HG03064 (cell line): ENCODE measurements around the gene VWA5B1.
"Not testable (repeated sequence)": the region's sequence is repeated elsewhere in the genome, so short reads cannot be mapped to it uniquely, and the experiment has no call there.

Experiments
- ATAC-seq: cut with Tn5 transposase; IDR thresholded peaks from one replicate; pipeline ENCODE4 v1.9.1; 2021; ENCODE audit warnings: low read depth; ENCODE audit not compliant: unreplicated experiment

VWA5B1 gene

GRCh38 chr1:20280341-20280740 is 10.3 kb upstream of the VWA5B1 start:
- ATAC-seq, result no peak

DNA sequence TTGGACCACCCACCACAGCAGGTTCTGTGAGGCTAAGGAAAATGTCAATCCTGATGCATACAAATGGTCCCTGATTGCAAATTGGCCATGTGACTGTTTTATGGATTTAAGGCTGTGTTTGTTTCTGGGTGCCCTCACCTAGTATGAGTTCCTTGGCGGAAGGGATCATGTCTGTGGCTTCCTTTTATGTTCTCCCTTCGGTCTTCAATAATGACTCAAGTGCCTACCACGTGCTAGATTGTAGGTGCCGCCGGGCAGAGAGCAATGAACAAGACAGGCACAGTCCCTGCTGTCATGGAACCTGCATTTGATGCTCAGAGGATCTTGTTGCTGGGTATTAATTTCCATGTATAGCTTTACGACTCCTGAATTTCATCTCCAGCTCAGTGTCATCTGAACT is 9.8 kb upstream of the VWA5B1 start:
- no peak for ATAC-seq

DNA sequence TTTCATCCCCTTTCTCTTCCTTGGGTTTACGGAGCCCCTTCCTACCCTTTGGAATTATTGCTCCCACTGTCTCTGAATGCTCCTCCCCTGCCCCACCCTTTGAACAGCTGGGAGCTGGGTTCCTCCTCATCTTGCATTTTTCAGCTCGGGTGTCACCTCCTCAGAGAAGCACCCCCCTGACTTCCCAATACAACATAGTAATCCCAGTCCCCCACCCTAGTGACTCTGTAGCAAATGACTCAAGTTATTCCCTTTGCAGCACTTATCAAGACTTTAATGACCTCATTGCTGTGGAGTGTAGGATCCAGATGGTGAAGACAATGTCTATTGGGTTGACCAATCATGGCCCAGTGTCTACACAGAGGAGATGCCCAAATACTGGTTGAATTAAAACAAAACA is 8.9 kb upstream of the VWA5B1 start:
- ATAC-seq, result no peak

DNA sequence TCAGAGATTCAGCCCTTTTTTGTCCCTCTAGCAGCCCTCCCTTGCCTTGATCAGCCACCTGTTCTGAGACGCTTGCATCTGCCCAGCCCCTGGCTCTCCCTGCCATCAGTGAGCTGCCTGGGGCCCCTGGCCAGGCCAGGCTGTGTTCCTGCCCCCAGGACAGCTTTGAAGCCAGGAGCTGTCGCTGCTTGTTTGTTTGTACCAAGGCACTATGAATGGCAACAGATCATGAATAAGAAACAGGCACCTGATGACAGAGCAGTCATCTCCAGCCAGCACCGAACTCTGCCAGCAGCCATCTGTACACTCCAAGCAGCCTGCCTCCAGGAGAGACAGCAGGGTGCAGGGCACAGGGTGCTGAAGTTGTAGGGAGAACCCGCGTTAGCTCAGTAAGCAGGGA is 8.1 kb upstream of the VWA5B1 start:
- ATAC-seq, result no peak

DNA sequence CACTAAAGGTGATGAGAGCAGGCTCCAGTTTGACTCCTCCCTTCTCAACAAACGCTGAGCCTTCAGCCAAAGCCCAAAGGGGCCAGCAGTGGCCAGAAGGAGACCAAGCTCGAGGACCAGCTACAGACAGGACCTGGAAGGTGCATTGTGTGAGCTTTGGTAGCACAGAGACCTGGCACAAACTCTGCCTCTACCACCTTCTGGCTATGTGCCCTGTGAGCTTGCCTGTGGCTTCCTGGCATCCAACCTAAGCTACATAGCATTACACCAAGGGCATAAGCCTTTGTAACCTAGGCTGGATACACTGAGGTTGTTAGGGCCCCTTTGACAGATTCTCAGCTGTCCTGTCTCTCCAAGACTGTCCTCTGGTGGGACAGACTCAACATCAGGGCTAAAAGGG is 6.6 kb upstream of the VWA5B1 start:
- ATAC-seq, result no peak

DNA sequence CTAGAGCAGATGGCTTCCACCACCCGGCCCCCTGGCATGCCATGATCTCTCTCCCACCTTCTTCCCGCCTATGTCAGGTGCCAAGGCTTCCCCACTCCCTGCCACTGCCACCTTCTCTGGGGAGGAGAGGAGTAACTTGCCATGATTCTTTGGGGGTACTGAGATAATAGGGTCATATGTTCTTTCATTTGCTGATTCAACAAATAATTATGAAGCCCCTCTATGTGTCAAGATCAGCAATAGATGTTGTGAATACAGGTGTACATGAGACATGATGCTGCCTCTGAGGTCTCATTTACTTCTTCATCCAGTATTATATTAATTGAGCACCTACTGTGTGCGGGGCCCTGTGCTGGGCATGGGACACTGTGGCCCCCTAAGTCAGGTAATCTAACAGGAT is 6.0 kb upstream of the VWA5B1 start:
- no peak for ATAC-seq

- no peak for ATAC-seq
Measured at GRCh38 chr1:20285510-20285909, 5.2 kb upstream of the VWA5B1 start.

GRCh38 chr1:20287696-20288095 is 3.0 kb upstream of the VWA5B1 start:
- not testable (repeated sequence) for ATAC-seq

DNA sequence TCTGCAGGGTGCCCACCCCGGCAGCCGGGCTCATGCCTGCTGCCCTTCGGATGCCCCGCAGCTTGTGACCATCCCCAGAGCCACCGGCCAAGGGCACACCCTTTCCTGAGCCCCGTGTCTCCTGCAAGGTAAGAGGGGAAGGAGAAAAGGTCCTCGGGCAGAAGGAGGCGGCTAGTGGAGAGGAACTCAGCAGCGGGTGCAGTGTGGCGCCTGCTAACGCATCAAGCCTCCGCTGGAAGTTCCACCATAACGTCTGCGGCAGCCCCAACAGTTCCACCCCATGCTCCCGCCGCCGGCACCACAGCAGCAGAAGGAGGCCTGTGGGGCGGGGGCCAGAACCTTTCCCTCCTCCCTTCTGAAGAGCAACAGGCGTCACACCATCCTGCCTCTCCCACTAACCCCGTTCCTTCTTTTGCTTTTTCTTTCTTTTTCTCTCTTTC is 990 bp downstream of the VWA5B1 start:
- no peak for ATAC-seq

GRCh38 chr1:20298626-20299025 is 8.0 kb downstream of the VWA5B1 start:
- no peak for ATAC-seq

DNA sequence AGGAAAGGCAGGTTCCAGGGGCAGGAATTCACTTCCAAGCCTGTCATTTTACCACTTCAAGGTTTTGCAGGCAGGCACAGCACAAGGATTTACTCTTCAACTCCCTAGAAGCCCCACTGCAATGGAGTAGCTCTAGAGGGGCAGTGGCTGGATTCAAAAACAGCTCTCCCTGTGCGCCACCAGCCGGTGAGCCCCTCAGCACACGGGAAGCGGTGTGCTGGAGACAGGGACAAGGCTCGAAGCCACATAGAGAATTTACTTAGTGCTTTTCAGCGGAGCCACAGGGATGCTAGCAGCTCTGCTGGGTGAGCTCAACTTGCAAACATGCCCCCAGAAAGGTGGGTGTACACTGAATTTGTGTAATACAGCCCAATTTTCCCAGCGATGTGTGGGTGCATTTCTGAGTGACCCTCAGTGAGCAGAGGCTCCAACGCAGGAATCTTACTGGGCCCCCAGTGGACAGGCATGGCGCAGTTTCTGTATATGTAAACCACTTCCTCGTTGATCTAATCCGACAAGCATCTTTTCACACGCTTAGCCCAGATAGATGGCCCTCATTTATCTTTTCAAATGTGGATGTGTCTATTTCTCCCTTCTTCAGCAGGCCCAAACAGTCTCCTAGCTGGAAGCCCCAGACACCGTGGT is 10.9 kb downstream of the VWA5B1 start:
- ATAC-seq, result no peak

DNA sequence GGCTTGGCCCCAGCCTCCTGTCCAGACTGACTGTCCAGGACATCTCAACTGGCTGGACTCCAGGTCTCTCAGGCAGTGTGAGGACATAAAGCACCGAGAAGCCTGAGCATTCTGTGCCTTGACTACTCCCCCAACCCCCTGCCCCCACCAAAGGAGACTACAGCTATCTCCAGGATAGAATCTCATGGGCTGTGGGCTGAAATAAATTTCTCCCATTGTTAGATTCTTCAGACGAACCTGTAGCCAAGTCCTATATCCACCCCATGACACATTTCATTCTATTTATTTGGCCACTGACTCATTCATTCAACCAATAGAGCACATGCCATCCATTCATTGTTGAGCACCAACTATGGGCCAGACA is 11.4 kb downstream of the VWA5B1 start:
- ATAC-seq, result no peak

GRCh38 chr1:20307026-20307425 is 16.4 kb downstream of the VWA5B1 start:
- no peak for ATAC-seq

DNA sequence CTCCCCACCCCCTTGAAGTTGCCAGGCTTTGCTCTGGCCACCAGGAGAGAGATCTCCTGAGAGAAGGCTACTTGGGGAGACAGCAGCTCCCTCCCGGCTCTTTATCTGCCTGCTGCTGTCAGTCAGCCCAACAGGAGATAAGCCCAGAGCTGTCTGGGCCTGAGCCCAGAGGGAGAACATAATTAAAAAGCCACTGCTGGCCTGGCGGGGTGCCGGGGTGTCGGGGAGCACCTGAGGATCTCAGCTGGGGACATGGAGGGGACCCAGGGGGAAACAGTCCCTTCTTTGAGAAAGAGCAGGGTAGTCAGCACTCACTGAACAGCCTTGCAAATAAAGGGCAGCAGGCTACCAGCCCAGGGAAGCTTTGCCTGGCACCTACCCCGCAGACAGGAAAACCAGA is 17.9 kb downstream of the VWA5B1 start:
- no peak for ATAC-seq

DNA sequence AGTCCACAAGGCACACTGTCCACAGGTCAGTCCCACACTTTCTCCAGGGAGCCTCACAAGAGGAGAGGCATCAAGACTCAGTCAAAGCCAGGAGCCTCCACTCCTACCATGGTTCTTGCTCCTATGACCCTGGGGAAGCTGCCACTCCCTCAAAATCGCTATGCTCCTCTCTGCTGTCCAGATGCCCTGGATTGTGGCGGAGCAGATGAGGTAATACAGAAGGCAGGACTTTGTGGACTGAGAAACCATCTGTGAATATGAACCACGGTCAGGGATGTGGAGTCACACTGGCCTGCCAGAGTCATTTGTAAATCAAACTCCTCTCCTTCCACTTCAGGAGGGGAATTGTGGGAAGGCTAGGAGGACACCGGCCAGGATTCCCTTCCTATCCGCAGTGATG is 20.6 kb downstream of the VWA5B1 start:
- ATAC-seq, result no peak

GRCh38 chr1:20312310-20312709 is 21.6 kb downstream of the VWA5B1 start:
- ATAC-seq, result no peak

GRCh38 chr1:20312818-20313217 is 22.1 kb downstream of the VWA5B1 start:
- no peak for ATAC-seq

DNA sequence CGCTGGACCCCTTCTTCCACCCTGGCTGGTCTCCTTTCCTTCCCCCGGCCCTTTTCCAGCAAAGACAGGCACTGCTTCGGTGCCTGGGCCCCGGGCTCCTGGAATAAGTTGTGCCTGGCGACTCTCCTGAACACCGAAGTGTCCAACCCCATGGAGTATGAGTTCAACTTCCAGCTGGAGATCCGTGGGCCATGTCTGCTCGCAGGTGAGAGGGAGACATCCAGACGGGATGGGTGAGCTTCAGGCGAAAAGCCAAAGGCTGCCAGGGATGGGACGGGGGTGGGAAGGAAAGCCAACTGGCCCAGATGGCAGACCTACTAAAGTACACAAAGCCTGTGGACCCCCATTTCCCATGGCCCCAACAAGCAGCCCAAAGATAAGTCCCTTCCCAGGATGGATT is 26.8 kb downstream of the VWA5B1 start:
- ATAC-seq, result no peak

DNA sequence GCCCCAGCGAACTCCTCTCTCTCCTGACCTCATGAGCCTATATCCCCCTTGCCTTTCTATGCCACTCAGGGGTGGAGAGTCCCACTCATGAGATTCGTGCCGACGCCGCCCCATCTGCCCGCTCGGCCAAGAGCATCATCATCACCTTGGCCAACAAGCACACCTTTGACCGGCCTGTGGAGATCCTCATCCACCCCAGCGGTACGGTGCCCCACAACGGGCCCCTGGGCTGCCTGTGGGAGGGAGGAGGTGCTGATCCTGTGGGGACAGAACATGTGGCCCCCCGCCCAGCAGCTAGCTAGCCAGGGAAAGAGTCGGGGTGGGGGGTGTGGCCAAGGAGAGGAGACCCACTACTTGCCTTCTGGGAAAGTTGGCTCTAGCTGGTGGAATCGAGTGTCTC is 27.8 kb downstream of the VWA5B1 start:
- no peak for ATAC-seq

GRCh38 chr1:20318971-20319370 is 28.3 kb downstream of the VWA5B1 start:
- no peak for ATAC-seq

- ATAC-seq, result no peak
Measured at GRCh38 chr1:20319456-20320220, 29.0 kb downstream of the VWA5B1 start.

- ATAC-seq, result no peak
Measured at GRCh38 chr1:20320704-20321103, 30.0 kb downstream of the VWA5B1 start.
